Neural cell (in vitro differentiated cells): ENCODE results near the gene TAF8. TPM values are rescaled to one million over a fixed set of nuclear protein-coding genes. Genes with fewer than 3 reads are reported as not detected.

Experiments used
- H2AFZ ChIP-seq: fragments of 200-600, 300-800 bp; sonication (generic), shearing (Covaris generic); 2 replicates; pipeline ENCODE4 v1.6.0; 2014; ENCODE audit warnings: low read depth, mild to moderate bottlenecking, antibody characterized with exemption, low read length, moderate library complexity
- H3F3A ChIP-seq: fragments of 200-600 bp; shearing (Covaris generic); 2 replicates; pipeline ENCODE4 v1.6.1; 2016; ENCODE audit warnings: mild to moderate bottlenecking, moderate library complexity, mixed read lengths, antibody characterized with exemption, low read length; ENCODE audit not compliant: insufficient read depth, poor library complexity, severe bottlenecking
- H3K27ac ChIP-seq: fragments of 200-600, 300-800 bp; sonication (generic), shearing (Covaris generic); 2 replicates; pipeline ENCODE4 v1.5.1; 2014; ENCODE audit warnings: mild to moderate bottlenecking, low read length, moderate library complexity
- H3K27me3 ChIP-seq: fragments of 300-800, 200-600 bp; sonication (generic), shearing (Covaris generic); 2 replicates; pipeline ENCODE4 v1.6.0; 2014; ENCODE audit warnings: mild to moderate bottlenecking, low read depth, low read length, moderate library complexity; ENCODE audit not compliant: insufficient read depth
- H3K36me3 ChIP-seq: fragments of 300-800, 200-600 bp; sonication (generic), shearing (Covaris generic); 2 replicates; pipeline ENCODE4 v1.5.1; 2014; ENCODE audit warnings: mild to moderate bottlenecking, antibody characterized with exemption, low read length, moderate library complexity; ENCODE audit not compliant: insufficient read depth
- H3K4me2 ChIP-seq: fragments of 300-800, 200-600 bp; sonication (generic), shearing (Covaris generic); 2 replicates; pipeline ENCODE4 v1.6.0; 2014; ENCODE audit warnings: mild to moderate bottlenecking, low read length
- H3K4me3 ChIP-seq: fragments of 300-800, 200-600 bp; sonication (generic), shearing (Covaris generic); 2 replicates; pipeline ENCODE4 v1.5.1; 2014; ENCODE audit warnings: mild to moderate bottlenecking, low read length, moderate library complexity
- H3K79me2 ChIP-seq: fragments of 200-600 bp; shearing (Covaris generic); replicated peaks from 2 replicates; pipeline ENCODE4 v1.6.0; 2014; ENCODE audit warnings: mild to moderate bottlenecking, low read length, moderate library complexity; ENCODE audit not compliant: insufficient read depth
- H3K9ac ChIP-seq: fragments of 300-800, 200-600 bp; sonication (generic), shearing (Covaris generic); 2 replicates; pipeline ENCODE4 v1.6.1; 2016; ENCODE audit warnings: mild to moderate bottlenecking, low read length, mixed read lengths
- H3K9me2 ChIP-seq: fragments of 200-600 bp; shearing (Covaris generic); 2 replicates; pipeline ENCODE4 v1.6.1; 2016; ENCODE audit warnings: mild to moderate bottlenecking, low read length, mixed read lengths; ENCODE audit not compliant: insufficient read depth
- H3K9me3 ChIP-seq: fragments of 200-600, 300-800 bp; sonication (generic), shearing (Covaris generic); 2 replicates; pipeline ENCODE4 v1.6.1; 2016; ENCODE audit warnings: mild to moderate bottlenecking, mixed run types, low read length, moderate library complexity, mixed read lengths
- H4K20me1 ChIP-seq: fragments of 200-600 bp; shearing (Covaris generic); 2 replicates; pipeline ENCODE4 v1.6.1; 2016; ENCODE audit warnings: mild to moderate bottlenecking, mixed run types; ENCODE audit not compliant: insufficient read depth
- EP300 ChIP-seq: fragments of 450-650 bp; conservative IDR thresholded peaks from 2 replicates; pipeline ENCODE4 v1.6.1; 2014; ENCODE audit warnings: antibody characterized with exemption, mild to moderate bottlenecking, moderate library complexity; ENCODE audit not compliant: poor library complexity, severe bottlenecking
- EZH2 ChIP-seq: fragments of 200-600, 300-800 bp; shearing (Covaris generic), sonication (generic); IDR thresholded peaks from 2 replicates; pipeline ENCODE4 v1.6.1; 2014; ENCODE audit warnings: antibody characterized with exemption, low read length, borderline replicate concordance, mild to moderate bottlenecking; ENCODE audit not compliant: insufficient read depth, poor library complexity, severe bottlenecking
- MXI1 ChIP-seq: fragments of 450-650 bp; conservative IDR thresholded peaks from 2 replicates; pipeline ENCODE4 v1.6.1; 2014; ENCODE audit warnings: antibody characterized with exemption, mild to moderate bottlenecking; ENCODE audit not compliant: poor library complexity, severe bottlenecking
- POLR2AphosphoS5 ChIP-seq: IDR thresholded peaks from 2 replicates; pipeline ENCODE4 v1.6.1; 2012
- RAD21 ChIP-seq: fragments of 450-650 bp; conservative IDR thresholded peaks from 2 replicates; pipeline ENCODE4 v1.6.1; 2014; ENCODE audit warnings: antibody characterized with exemption, mild to moderate bottlenecking, moderate library complexity
- REST ChIP-seq: IDR thresholded peaks from 2 replicates; pipeline ENCODE4 v1.6.1; 2012; ENCODE audit warnings: borderline replicate concordance
- SMC3 ChIP-seq: fragments of 450-650 bp; conservative IDR thresholded peaks from 2 replicates; pipeline ENCODE4 v1.6.1; 2014; ENCODE audit warnings: antibody characterized with exemption, mild to moderate bottlenecking, moderate library complexity; ENCODE audit not compliant: poor library complexity
- TAF1 ChIP-seq: IDR thresholded peaks from 2 replicates; pipeline ENCODE4 v1.6.1; 2012; ENCODE audit warnings: low read depth
- polyA plus RNA-seq: library from polyadenylated mRNA; depleted of rRNA; stranded (reverse); fragments of >200 nt; gene quantifications from 2 replicates; pipeline ENCODE4 v1.2.3, GENCODE V29; 2014
- TF ChIP-seq, protein P1 (sequence below): fragments of 450-650 bp; IDR thresholded peaks from 2 replicates; pipeline ENCODE4 v1.5.1; 2014; ENCODE audit warnings: antibody characterized with exemption, mild to moderate bottlenecking, moderate library complexity; ENCODE audit not compliant: poor library complexity, severe bottlenecking

TAF8 gene
- polyA plus RNA-seq, 1 donor from 2014 or later: 5.1 TPM

DNA sequence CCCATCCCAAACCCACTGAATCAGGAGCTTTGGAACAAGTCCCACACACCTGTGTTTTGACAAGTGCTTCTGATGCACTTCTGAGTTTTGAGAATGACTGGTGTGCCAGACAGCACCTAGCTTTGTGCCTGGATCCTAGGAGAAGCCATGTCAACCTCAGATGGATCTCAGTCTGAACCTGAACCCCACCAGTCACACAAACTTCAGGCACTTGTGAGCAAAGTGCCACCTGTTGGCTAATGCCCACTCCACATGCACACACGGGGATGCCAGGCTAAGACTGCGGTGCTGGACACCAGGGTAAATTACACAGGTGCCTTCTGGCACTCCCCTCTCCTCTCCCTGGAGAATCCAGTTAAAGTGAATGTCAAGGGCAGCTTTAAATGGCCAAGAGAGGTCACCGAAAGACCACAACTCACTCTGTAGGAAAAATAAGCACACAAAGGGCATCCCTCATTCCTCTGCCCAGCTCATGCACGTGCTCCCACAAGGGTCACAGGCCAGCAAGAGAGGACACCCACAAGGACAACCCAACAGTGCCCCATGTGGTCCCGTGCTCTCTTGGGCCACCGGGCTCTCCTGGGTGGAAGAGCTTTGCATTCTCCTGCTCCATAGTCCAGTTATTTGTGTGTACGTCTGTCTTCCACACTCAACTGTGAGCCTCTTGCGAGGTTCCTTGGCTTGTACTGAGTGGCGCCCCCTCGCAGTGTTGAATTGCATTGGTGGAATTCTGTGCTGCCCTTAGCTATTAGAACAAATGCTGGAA lies 45.6 kb downstream of the TAF8 start:
- Histone ChIP-seq H3K9ac (no peak overlapping the region), H3K4me2 (no peak overlapping the region), H3K9me2 (no peaks in the 10 kb centered on the region), H3K36me3 (no peaks in the 10 kb centered on the region), H2AFZ (no peak overlapping the region), H3F3A (no peaks in the 10 kb centered on the region), H3K27me3 (no peaks in the 10 kb centered on the region), H4K20me1 (no peaks in the 10 kb centered on the region), H3K27ac (no peak overlapping the region), H3K4me3 (no peak overlapping the region), H3K79me2 (no peaks in the 10 kb centered on the region), H3K9me3 (no peaks in the 10 kb centered on the region)
- TF ChIP-seq SMC3: no peak
- no peak for TF ChIP-seq EZH2
- TF ChIP-seq RAD21: no peak
- no peak for TF ChIP-seq REST
- TF ChIP-seq, protein P1, sequence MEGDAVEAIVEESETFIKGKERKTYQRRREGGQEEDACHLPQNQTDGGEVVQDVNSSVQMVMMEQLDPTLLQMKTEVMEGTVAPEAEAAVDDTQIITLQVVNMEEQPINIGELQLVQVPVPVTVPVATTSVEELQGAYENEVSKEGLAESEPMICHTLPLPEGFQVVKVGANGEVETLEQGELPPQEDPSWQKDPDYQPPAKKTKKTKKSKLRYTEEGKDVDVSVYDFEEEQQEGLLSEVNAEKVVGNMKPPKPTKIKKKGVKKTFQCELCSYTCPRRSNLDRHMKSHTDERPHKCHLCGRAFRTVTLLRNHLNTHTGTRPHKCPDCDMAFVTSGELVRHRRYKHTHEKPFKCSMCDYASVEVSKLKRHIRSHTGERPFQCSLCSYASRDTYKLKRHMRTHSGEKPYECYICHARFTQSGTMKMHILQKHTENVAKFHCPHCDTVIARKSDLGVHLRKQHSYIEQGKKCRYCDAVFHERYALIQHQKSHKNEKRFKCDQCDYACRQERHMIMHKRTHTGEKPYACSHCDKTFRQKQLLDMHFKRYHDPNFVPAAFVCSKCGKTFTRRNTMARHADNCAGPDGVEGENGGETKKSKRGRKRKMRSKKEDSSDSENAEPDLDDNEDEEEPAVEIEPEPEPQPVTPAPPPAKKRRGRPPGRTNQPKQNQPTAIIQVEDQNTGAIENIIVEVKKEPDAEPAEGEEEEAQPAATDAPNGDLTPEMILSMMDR: no peak
- TF ChIP-seq EP300: no peak
- no peak for TF ChIP-seq POLR2AphosphoS5

DNA sequence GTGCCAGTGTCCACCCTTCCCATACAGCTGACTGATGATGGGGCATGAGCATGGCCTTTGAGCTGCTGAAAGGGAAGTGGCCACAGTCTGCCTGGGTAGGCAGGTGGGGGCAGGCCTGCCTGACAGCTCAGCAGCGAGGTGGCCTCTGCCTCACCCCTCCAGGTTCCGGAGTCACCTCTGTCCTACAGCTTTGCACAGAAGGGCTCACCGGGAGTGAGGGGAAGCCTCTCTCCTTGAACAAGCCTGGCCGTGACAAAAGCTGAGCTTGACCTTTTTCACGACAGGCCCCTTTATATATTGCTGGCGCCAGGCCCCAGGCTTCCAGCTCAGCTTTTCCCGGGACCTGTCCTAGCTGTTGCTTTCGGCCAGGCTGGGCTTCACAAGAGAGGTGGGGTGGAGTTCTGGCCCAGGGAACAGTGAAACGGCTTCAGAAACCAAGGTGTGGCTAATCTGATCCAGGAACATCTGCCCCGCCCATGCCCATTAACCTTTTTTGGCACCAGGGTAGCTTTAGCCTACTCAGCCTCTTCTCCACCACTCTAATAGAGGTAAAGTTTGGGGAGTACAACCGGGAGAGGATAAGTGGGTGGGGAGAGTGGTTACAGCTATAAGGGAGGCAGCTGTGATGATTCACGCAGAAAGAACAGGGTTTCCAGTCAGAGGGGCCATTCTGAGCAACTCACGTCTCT lies 49.2 kb downstream of the TAF8 start:
- no peaks in the 10 kb centered on the region for H3F3A ChIP-seq
- no peak overlapping the region for H3K9ac ChIP-seq
- H3K9me2 ChIP-seq: no peaks in the 10 kb centered on the region
- H3K27me3 ChIP-seq: no peaks in the 10 kb centered on the region
- no peaks in the 10 kb centered on the region for H3K9me3 ChIP-seq
- H4K20me1 ChIP-seq: no peaks in the 10 kb centered on the region
- H3K4me2 ChIP-seq: no peak overlapping the region
- TF ChIP-seq MXI1 (no peak), TAF1 (no peak), EZH2 (no peak), SMC3 (no peak), RAD21 (no peak), REST (no peak), POLR2AphosphoS5 (no peak), EP300 (no peak)
- TF ChIP-seq, protein P1: no peak
- H3K4me3 ChIP-seq: no peak overlapping the region
- no peak overlapping the region for H2AFZ ChIP-seq
- no peaks in the 10 kb centered on the region for H3K79me2 ChIP-seq
- no peaks in the 10 kb centered on the region for H3K36me3 ChIP-seq
- H3K27ac ChIP-seq: no peak overlapping the region
